Stimulated activated CD4-positive, alpha-beta T cell treated with anti-CD3 and anti-CD28 coated beads, Interleukin-2, amount 100 ng/mL, for 4 hours (primary cell): ENCODE results near the gene TRIM67.
"Not testable (repeated sequence)": the region's sequence is repeated elsewhere in the genome, so short reads cannot be mapped to it uniquely, and the experiment has no call there.

Experiments
- DNase-seq: peaks from one replicate; pipeline ENCODE4 v3.0.0-alpha.2; 2020; ENCODE audit warnings: low read depth

TRIM67 gene

GRCh38 chr1:231161667-231162296 lies at the start of gene TRIM67:
TSS of gene TRIM67 (plus strand) at chr1:231162058. CDS start at chr1:231162970, 912 bp downstream.
- no peak for DNase-seq

DNA sequence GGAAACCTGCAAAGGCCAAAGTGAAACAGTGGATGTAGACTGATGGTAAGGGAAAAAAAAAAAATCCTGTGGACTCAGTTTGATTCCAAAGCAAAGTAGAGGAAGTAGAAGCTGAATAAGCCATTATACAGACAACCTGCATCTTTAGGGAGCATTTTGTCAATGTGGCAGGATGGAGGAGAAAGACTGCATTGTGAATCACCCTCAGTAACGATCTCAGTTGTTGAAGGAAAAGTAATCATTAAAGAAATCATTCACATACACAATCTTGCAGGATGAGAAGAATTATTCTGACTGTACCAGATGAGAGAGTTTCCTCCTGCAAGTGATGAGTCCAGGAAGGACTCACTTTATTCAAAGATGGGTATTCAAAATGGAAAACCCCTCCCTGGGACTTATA lies 45.1 kb upstream of the TRIM67 start:
- DNase-seq, result no peak

DNA sequence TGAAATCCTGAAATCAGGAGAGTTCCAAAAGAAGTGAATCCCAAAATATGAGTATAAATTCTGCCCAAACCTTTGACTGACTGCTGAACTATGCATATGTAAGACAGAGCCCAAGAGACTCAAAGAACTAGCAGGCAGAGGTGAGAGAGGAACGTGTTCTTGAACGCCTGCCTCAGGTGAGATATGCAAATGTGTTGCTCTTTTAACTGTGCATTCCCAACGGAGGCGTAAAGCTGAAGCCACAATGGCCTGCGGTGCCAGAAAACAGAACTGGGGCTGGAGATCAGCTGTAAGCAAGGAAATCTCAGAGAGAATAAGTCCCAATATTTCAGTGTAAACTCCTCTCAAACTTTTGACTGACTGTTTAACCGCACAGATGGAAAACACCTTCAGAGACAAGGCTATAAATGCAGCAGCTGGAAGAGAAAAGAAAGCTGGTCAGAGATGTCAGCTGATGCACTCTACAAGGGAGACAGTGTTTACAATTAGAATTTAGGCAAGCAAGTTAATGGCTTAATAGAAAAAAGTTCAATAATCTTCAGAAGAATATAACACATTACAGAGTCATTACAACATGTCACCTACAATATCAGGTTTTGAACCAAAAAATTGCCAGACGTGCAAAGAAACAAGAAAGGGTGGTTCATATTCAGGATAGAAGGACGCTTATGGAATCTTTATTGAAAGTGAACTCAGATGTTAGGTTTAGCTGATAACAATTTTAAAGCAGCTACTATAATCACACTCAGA lies 43.0 kb upstream of the TRIM67 start:
- no peak for DNase-seq

- DNase-seq, result no peak
These were observed 40.3 kb upstream of the TRIM67 start for GRCh38 chr1:231121533-231121932.

DNA sequence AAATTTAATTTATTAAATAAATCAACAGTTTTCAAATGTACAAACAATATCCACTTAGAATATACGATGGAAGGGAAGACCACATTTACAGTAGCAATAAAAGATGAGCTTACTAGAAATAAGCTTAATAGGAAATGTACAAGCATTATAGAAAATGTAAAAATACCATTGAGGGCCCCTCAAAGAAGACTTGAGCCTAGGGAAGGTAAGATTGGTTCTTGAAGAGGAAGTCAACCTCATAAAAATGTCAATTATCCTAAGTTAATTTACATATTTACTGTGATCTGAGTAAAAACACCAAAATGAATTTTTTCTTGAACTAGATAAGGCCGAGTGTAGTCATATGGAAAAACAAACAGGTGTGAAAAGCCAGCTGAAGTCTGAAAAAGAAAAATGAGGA lies 39.7 kb upstream of the TRIM67 start:
- no peak for DNase-seq

DNA sequence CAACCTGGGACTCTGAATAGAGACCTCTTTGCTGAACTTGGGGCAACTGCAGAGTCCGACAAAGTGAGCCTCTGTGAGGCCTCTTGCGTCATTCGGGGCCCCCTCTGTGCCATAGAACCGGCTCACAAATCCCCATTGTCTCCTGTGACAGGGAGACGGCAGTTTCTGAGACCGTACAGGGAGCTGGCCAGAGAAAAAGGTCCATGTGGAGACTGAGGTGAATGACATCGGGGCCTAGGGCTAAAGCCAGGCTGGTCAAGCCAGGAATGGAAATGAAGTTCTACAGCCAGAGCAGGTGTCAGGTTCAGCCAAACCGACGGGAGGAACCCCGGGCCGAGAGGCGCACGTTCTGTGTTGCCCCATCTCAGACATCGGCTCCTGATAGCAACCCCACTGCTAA lies 37.1 kb upstream of the TRIM67 start:
- no peak for DNase-seq

DNA sequence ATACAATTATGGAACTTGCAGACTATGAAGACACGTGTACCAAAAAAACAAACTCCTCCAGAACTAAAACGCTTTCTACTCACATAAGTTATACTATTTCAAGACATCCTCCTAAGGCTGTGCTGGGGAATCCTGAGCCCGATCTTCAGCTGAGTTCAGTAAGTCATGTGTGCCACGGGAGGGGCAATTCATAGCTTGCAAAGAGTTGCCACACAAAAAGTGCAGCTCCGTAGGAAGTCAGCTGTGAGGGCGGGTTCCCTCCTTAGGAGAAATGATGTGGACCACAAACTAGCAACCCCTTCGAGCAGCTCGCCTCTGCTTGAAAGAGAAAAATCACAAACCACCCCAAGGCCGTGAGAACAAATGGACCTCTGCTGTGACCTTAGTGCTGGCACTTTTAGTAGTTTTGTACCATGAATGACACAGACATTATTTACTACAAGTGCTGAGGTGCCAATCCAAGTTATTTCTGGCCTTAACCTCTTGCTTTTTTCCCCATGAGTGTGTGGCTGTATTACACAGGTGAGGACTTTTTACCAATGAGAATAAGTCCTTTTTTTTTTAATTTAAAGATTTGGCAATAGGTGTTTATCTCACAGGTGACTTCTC lies 35.8 kb upstream of the TRIM67 start:
- no peak for DNase-seq

GRCh38 chr1:231127106-231127505 lies 34.8 kb upstream of the TRIM67 start:
- DNase-seq, result not testable (repeated sequence)

- DNase-seq, result not testable (repeated sequence)
These were observed 33.4 kb upstream of the TRIM67 start for GRCh38 chr1:231128471-231128870.

GRCh38 chr1:231130544-231130943 lies 31.3 kb upstream of the TRIM67 start:
- no peak for DNase-seq

GRCh38 chr1:231132591-231132990 lies 29.3 kb upstream of the TRIM67 start:
- DNase-seq, result not testable (repeated sequence)

DNA sequence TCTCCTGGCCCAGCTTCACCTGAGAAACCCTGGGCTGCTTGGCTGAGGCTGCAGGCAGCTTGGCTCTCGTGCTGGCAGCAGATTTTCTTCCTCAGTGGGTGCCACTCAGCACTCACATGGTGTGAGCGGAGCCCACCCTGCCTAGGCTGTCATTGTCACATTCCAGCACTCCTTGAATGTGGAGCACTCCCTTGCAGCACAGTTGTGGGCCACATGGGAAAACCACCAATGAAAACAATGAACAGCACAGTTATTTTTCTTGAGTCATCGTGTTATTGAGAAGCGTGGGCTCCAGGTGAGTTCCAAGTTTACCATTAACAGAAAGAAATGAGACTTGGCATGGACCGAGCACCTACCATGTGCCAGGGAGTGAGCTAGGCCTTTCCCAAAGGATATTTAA lies 27.2 kb upstream of the TRIM67 start:
- no peak for DNase-seq

DNA sequence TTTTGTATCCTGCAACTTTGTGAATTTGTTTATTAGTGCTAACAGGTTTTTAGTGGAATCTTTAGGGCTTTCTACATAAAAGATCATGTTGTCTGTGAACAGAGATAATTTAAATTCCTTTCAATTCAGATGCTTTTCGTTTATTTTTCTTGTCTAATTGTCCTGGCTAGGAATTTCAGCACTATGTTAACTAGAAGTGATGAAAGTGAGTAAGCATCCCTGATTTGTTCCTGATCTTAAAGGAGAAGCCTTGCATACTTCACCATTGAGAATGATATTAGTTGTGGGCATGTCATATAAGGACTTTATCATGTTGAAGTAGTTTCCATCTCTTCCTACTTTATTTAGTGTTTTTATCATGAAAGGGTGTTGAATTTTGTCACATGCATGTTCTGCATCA lies 23.6 kb upstream of the TRIM67 start:
- DNase-seq, result no peak

DNA sequence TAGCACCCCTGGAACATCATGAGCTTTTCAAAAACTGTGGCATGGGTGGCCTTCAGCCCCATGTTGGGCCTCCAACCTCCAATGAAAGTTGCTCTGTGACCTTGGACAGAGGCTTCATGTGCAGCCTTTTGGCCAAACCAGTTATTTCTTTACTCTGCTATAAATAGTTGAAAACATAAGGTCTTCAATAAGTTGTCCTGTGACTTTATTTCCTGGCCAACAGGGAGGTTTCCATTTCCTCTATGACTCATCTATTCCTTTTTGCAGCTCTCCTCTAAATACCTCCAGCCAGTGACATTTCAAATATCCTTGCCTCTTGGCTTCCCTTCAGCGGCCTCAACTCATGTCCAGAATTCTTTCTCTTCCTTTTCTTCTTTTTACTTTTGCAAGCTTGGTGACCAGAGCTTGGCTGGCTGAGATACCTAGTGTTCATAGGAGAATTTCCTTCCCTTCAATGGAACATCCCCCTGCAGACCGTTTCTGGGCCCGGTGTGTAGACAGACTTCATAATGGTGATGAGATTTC lies 22.7 kb upstream of the TRIM67 start:
- no peak for DNase-seq

- DNase-seq, result no peak
These were observed 21.9 kb upstream of the TRIM67 start for GRCh38 chr1:231139659-231140654.

GRCh38 chr1:231144416-231145193 lies 17.3 kb upstream of the TRIM67 start:
- DNase-seq, result no peak

GRCh38 chr1:231147896-231148295 lies 14.0 kb upstream of the TRIM67 start:
- DNase-seq, result no peak

DNA sequence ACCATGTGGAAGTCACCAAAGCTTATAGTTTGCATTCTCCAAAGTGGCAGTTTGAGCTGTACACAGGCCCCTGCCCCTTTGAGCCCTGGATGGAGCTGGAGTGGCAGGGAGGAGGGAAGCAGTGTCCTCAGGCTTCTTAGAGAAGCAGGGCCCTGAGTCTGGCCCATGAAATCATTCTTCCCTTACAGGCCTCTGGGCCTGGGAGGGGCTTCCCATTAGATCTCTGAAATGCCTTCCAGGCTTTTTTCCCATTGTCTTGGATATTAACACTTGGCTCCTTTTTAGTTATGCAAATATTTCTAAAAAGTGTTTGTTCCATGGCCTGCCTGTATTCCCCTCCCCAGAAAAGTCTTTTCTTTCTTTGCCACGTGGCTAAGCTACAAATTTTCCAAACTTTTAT lies 10.0 kb upstream of the TRIM67 start:
- DNase-seq, result no peak

GRCh38 chr1:231153726-231154125 lies 8.1 kb upstream of the TRIM67 start:
- DNase-seq, result no peak

DNA sequence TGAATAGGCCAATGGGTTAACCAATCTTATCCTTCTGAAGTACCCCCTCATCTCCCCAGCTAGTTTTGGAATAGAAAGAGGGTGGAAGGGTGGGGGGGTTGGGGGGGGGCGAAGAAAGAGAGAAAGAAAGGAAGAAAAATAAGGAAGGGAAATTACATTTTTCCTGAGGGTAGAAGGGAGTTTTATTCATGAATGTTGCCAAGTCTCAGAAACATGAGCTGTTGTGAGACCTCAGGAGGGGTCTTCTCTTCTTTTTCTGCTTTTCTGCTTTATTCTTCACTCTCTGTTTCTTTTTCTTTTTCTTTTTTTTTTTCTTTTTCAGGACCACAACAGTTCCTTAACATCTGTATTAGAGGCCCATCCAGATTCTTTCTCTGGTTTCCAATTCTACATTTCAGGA lies 6.0 kb upstream of the TRIM67 start:
- no peak for DNase-seq

DNA sequence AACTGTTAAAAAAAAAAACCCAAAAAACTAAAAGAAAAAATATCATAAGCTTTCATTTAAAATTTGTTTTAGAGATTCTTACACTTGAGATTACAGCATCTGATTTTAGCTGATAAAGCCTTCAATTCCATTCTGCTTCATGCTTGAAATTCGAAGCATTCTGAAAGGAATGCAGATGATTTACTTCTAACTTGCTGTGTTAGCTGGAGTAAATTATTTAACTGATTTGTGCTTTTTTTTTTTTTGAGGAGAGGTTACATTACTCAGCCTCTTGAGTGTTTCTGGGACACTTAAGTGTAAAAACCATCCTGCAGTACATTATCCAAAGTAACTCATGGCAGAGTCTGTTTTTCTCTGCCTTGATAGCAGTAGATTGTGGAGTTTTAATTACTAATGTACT lies 4.5 kb upstream of the TRIM67 start:
- no peak for DNase-seq
